ENCODE data around the gene HSD17B12.

DNA sequence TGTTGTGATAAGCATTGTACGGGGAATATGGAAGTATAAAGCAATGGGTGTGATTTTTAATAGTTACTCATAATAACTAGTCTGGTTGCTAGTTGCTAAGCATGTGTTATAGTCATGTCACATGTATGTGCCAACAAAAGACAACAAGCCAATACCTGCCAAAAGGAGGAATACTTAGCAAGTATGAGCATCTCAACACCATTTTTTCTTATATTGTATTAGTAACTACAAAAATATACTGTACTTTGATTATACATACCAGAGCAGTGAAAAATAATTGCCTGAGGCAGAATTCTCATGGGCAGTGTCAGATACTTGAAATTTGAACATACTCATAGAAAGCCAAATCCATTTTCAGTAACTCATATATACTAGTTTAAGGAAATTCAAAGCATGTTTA lies 137.7 kb downstream of the HSD17B12 start:
- no peak for TF ChIP-seq POLR2A (IDR thresholded peaks at IDR 0.05)
- TF ChIP-seq, protein P1, sequence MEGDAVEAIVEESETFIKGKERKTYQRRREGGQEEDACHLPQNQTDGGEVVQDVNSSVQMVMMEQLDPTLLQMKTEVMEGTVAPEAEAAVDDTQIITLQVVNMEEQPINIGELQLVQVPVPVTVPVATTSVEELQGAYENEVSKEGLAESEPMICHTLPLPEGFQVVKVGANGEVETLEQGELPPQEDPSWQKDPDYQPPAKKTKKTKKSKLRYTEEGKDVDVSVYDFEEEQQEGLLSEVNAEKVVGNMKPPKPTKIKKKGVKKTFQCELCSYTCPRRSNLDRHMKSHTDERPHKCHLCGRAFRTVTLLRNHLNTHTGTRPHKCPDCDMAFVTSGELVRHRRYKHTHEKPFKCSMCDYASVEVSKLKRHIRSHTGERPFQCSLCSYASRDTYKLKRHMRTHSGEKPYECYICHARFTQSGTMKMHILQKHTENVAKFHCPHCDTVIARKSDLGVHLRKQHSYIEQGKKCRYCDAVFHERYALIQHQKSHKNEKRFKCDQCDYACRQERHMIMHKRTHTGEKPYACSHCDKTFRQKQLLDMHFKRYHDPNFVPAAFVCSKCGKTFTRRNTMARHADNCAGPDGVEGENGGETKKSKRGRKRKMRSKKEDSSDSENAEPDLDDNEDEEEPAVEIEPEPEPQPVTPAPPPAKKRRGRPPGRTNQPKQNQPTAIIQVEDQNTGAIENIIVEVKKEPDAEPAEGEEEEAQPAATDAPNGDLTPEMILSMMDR (IDR thresholded peaks at IDR 0.05) = no peak
- no peak for TF ChIP-seq POLR2AphosphoS5 (IDR thresholded peaks at IDR 0.05; ENCODE audit: insufficient read depth in 1 of 2, low read depth in 1 of 2)
